Adrenal gland (tissue), 12 donors: Measurements from ENCODE around the gene SNTA1. TPM values are rescaled to one million over a fixed set of nuclear protein-coding genes. Genes with fewer than 3 reads are reported as not detected.

Experiments
- DNase-seq, 7 donors: peaks; one replicate each; pipeline ENCODE4 v3.0.0-alpha.2; 2019 to 2020
- H3K27ac ChIP-seq, 5 donors: fragments of 200-600 bp; sonication (generic) in 4 of 5; 1 replicate in 3 of 5; 2 replicates in 2 of 5; pipeline versions ENCODE4 v1.5.1 to v1.8.0; 2016 to 2020; ENCODE audit warnings: mild to moderate bottlenecking in 1 of 5
- H3K27me3 ChIP-seq: fragments of 200-600 bp; 2 replicates; pipeline ENCODE4 v1.8.0; 2021
- H3K36me3 ChIP-seq, 2 donors: fragments of 200-600 bp; replicated peaks in 1 of 2; 1 replicate in 1 of 2; 2 replicates in 1 of 2; pipeline versions ENCODE4 v1.5.1 to v1.8.0; 2018 to 2022
- H3K4me1 ChIP-seq, 2 donors: fragments of 200-600 bp; replicated peaks in 1 of 2; 1 replicate in 1 of 2; 2 replicates in 1 of 2; pipeline versions ENCODE4 v1.5.1 to v1.8.0; 2018 to 2021
- H3K4me3 ChIP-seq, 4 donors: fragments of 200-600 bp; sonication (generic) in 3 of 4; one replicate each; pipeline ENCODE4 v1.5.1; 2016 to 2018
- H3K9me3 ChIP-seq, 3 donors: fragments of 200-600 bp; sonication (generic) in 1 of 3; replicated peaks in 1 of 3; 1 replicate in 2 of 3; 2 replicates in 1 of 3; pipeline versions ENCODE4 v1.5.1 to v1.8.0; 2016 to 2021
- POLR2A ChIP-seq, 2 donors: fragments of 450-650 bp; IDR thresholded peaks; one replicate each; pipeline ENCODE4 v1.6.1; 2017; ENCODE audit warnings: antibody characterized with exemption in 2 of 2, mild to moderate bottlenecking in 2 of 2, moderate library complexity in 1 of 2
- WGBS, 4 donors: extraction: QIAGEN DNeasy Blood & Tissue Kit in 2 of 4; methylation state at CpG; one replicate each; pipeline versions ENCODE4 v1.1.5 to v1.1.7; 2013 to 2017; 5-methylcytosine and 5-hydroxymethylcytosine counted together
- intact Hi-C, 2 donors: fragments of 100-400 bp; cut with DNase I; formaldehyde crosslinking; loops; one replicate each; pipeline versions ENCODE4 v1.14.1 to v1.15.0; 2022 to 2023
- polyA plus RNA-seq, 3 donors: library from polyadenylated mRNA; stranded (reverse); fragments of 200-250 nt in 2 of 3; fragments of 350-450 nt in 1 of 3; fragmentation: Illumina TruSeq in 1 of 3; extraction: RNeasy Lipid Tissue Mini Kit (QIAGEN cat#74804) in 1 of 3; gene quantifications; one replicate each; pipeline ENCODE4 v1.2.3, GENCODE V29; 2013 to 2014
- total RNA-seq, 9 donors: library from RNA; depleted of rRNA in 4 of 9; stranded (reverse); fragments of >200 nt in 4 of 9; fragments of 120-200 nt in 1 of 9; fragmentation: NEBNext Ultra II Directional in 1 of 9; extraction: Animal tissue kit (Norgen Biotek cat#: 25700) in 1 of 9; gene quantifications; one replicate each; pipeline versions ENCODE4 v1.1.0 to v1.2.4, GENCODE V29; 2013 to 2023
- TF ChIP-seq, protein P1 (sequence below), 6 experiments: fragments of 450-650 bp in 4 of 6; fragments of 200-600 bp in 2 of 6; sonication (generic) in 1 of 6; IDR thresholded peaks; 1 replicate in 5 of 6; 2 replicates in 1 of 6; pipeline versions ENCODE4 v1.5.1 to v1.8.0; 2016 to 2021; ENCODE audit warnings: antibody characterized with exemption in 6 of 6, mild to moderate bottlenecking in 2 of 6, moderate library complexity in 1 of 6
- donor health status: healthy with polysubstance abuse.
- donor health status: Bipolar disorder and iron deficiency.
- donor health status: DM: yes; HTN: yes; CAD: no.
- donor health status: DM: no; HTN: no; CAD: no.
- donor health status: DM: no; HTN: no; CAD: no.
- donor health status: DM: yes; HTN: yes; CAD: no.

Gene SNTA1
- total and polyA plus RNA-seq, 12 donors: 4.3 to 73.2 (median 29.5) TPM

DNA sequence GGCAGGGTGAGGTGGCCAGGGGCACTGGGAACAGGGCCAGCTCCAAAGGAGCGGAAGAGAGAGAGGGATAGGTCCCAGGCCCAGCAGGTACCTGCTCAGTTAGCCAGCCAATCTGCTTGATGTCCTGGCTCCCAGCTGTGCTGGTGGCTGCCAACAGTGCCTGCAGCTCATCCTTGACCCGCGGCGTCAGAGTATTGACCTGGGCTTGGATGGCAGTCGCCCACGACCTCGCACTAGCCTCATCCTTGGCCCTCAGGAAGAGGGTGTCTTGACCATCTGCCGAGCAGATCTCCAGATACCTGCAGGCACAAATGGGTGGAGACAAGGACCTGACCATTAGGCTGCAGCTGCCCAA, 31.1 kb downstream of the SNTA1 start:
- WGBS, 4 donors: 67 to 83% (median 77%) methylated on average over 2 to 8 of the region's 8 CpGs
- Histone ChIP-seq H3K36me3 (peaks cover 0 to 18% of the 10 kb centered on the region in 2 donors), H3K9me3 (no peaks in the 10 kb centered on the region), H3K4me1 (no peaks in the 10 kb centered on the region), H3K27ac (no peak overlapping the region), H3K4me3 (no peak overlapping the region), H3K27me3 (no peaks in the 10 kb centered on the region)
- intact Hi-C loops: no loop called here
- TF ChIP-seq, protein P1, sequence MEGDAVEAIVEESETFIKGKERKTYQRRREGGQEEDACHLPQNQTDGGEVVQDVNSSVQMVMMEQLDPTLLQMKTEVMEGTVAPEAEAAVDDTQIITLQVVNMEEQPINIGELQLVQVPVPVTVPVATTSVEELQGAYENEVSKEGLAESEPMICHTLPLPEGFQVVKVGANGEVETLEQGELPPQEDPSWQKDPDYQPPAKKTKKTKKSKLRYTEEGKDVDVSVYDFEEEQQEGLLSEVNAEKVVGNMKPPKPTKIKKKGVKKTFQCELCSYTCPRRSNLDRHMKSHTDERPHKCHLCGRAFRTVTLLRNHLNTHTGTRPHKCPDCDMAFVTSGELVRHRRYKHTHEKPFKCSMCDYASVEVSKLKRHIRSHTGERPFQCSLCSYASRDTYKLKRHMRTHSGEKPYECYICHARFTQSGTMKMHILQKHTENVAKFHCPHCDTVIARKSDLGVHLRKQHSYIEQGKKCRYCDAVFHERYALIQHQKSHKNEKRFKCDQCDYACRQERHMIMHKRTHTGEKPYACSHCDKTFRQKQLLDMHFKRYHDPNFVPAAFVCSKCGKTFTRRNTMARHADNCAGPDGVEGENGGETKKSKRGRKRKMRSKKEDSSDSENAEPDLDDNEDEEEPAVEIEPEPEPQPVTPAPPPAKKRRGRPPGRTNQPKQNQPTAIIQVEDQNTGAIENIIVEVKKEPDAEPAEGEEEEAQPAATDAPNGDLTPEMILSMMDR (IDR thresholded peaks at IDR 0.05): no peak
- TF ChIP-seq POLR2A (IDR thresholded peaks at IDR 0.05): no peak
- no peak for DNase-seq

GRCh38 chr20:33411711-33412483, 31.7 kb downstream of the SNTA1 start:
- intact Hi-C loops: no loop called here
- Histone ChIP-seq H3K27ac (no peak overlapping the region), H3K9me3 (no peaks in the 10 kb centered on the region), H3K36me3 (peaks cover 0 to 18% of the 10 kb centered on the region in 2 donors), H3K4me3 (no peak overlapping the region), H3K4me1 (no peaks in the 10 kb centered on the region), H3K27me3 (no peaks in the 10 kb centered on the region)
- WGBS, 4 donors: 95 to 97% (median 96%) methylated on average over 7 of the region's 7 CpGs
- DNase-seq: no peak
- TF ChIP-seq, protein P1 (IDR thresholded peaks at IDR 0.05): no peak
- TF ChIP-seq POLR2A (IDR thresholded peaks at IDR 0.05): no peak

GRCh38 chr20:33411242-33411641, 32.3 kb downstream of the SNTA1 start:
- H3K27ac ChIP-seq: no peak overlapping the region
- intact Hi-C loops: no loop called here
- no peak for DNase-seq
- TF ChIP-seq, protein P1 (IDR thresholded peaks at IDR 0.05): no peak
- peaks cover 0 to 18% of the 10 kb centered on the region in 2 donors for H3K36me3 ChIP-seq
- no peak overlapping the region for H3K4me3 ChIP-seq
- H3K27me3 ChIP-seq: no peaks in the 10 kb centered on the region
- 85 to 90% (median 88%) methylated on average over 7 of the region's 7 CpGs for WGBS, 4 donors
- no peaks in the 10 kb centered on the region for H3K4me1 ChIP-seq
- H3K9me3 ChIP-seq: no peaks in the 10 kb centered on the region

DNA sequence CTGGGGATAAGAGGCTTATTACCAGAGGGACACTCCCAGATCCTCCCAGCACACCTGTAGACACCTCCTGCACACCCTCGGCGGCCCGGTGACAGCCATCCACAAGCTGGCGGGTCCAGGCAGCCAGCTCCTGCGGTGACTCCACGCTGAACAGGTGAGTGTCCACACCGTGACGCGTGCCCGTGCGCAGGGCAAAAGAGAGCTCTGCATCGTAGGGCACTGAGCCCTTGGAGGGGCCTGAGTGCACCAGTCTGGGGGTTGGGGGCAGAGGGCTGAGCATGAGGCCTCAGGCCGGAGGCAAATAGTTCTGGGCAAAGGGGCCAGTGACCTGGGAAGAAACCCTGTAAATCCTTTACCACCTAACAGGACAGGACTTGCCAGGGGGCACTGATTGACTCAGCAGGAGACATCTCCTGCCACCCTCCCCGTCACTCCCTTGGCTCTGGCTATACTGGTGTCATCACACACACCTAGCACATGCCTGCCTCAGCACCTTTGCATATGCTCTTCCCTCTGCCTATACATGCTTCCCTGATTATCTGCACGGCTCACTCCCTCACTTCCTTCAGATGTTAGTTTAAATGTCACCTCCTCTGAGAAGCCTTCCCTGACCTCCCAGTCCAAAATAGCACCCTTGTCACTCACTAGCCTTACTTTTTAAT, 33.4 kb downstream of the SNTA1 start:
- Histone ChIP-seq H3K27ac (no peak overlapping the region), H3K36me3 (peaks cover 0 to 18% of the 10 kb centered on the region in 2 donors), H3K4me1 (no peaks in the 10 kb centered on the region), H3K9me3 (no peaks in the 10 kb centered on the region), H3K27me3 (no peaks in the 10 kb centered on the region), H3K4me3 (no peak overlapping the region)
- DNase-seq: no peak
- intact Hi-C loops: no loop called here
- WGBS, 4 donors: 92 to 97% (median 93%) methylated on average over 4 to 15 of the region's 15 CpGs
- TF ChIP-seq, protein P1 (IDR thresholded peaks at IDR 0.05): no peak
- TF ChIP-seq POLR2A (IDR thresholded peaks at IDR 0.05): no peak
